GM19351 (cell line): ENCODE data around the gene ZNF521.

ENCODE experiments used
- ATAC-seq: cut with Tn5 transposase; IDR thresholded peaks from one replicate; pipeline ENCODE4 v1.9.1; 2021; ENCODE audit warnings: mild to moderate bottlenecking, moderate library complexity; ENCODE audit not compliant: unreplicated experiment

ZNF521 gene

GRCh38 chr18:25089470-25089869 is 262.5 kb downstream of the ZNF521 start:
- no peak for ATAC-seq

- no peak for ATAC-seq
Observed at GRCh38 chr18:25086876-25087275, 265.1 kb downstream of the ZNF521 start.

- no peak for ATAC-seq
Observed at GRCh38 chr18:25081001-25081400, 271.0 kb downstream of the ZNF521 start.

- no peak for ATAC-seq
Observed at GRCh38 chr18:25080211-25080610, 271.8 kb downstream of the ZNF521 start.

GRCh38 chr18:25077944-25078723 is 273.8 kb downstream of the ZNF521 start:
- no peak for ATAC-seq

GRCh38 chr18:25077038-25077943 is 274.7 kb downstream of the ZNF521 start:
- ATAC-seq, result no peak

- no peak for ATAC-seq
Observed at GRCh38 chr18:25075783-25076182, 276.2 kb downstream of the ZNF521 start.

- no peak for ATAC-seq
Observed at GRCh38 chr18:25075331-25075730, 276.6 kb downstream of the ZNF521 start.

GRCh38 chr18:25074925-25075324 is 277.0 kb downstream of the ZNF521 start:
- no peak for ATAC-seq

GRCh38 chr18:25072205-25072604 is 279.8 kb downstream of the ZNF521 start:
- ATAC-seq, result no peak

GRCh38 chr18:25067275-25068025 is 284.5 kb downstream of the ZNF521 start:
- no peak for ATAC-seq

- ATAC-seq, result no peak
Observed at GRCh38 chr18:25066516-25066915, 285.4 kb downstream of the ZNF521 start.

- no peak for ATAC-seq
Observed at GRCh38 chr18:25062720-25063119, 289.2 kb downstream of the ZNF521 start.

- no peak for ATAC-seq
Observed at GRCh38 chr18:25061395-25061794, 290.6 kb downstream of the ZNF521 start.

GRCh38 chr18:25058521-25058920 is 293.4 kb downstream of the ZNF521 start:
- ATAC-seq, result no peak

GRCh38 chr18:25057491-25058050 is 294.4 kb downstream of the ZNF521 start:
- ATAC-seq, result no peak

- ATAC-seq, result no peak
Observed at GRCh38 chr18:25056429-25056828, 295.5 kb downstream of the ZNF521 start.

- ATAC-seq, result no peak
Observed at GRCh38 chr18:25055076-25055475, 296.9 kb downstream of the ZNF521 start.

GRCh38 chr18:25053466-25053865 is 298.5 kb downstream of the ZNF521 start:
- no peak for ATAC-seq

- no peak for ATAC-seq
Observed at GRCh38 chr18:25052511-25052921, 299.4 kb downstream of the ZNF521 start.

GRCh38 chr18:25050605-25051004 is 301.4 kb downstream of the ZNF521 start:
- no peak for ATAC-seq
